ENCODE data around the gene RANBP10. TPM values are rescaled to one million over a fixed set of nuclear protein-coding genes. Genes with fewer than 3 reads are reported as not detected.
A peak's percentile ranks its signal among the peaks of the same experiment; 100 is the strongest.

RANBP10 gene
- total and polyA plus RNA-seq, 2 of the 13 experiments (the other 11 are each of a cell fraction or from before 2014, with no cell fraction given), result 9.2 to 22.7 TPM

- TF ChIP-seq ZNF747 (CRISPR knock-in tag; IDR thresholded peaks at IDR 0.05; ENCODE audit: borderline replicate concordance), result 0 out of 2 replicates have a peak, but pooled peaks have one; percentile 13
- no peak for TF ChIP-seq IKZF4 (CRISPR knock-in tag; IDR thresholded peaks at IDR 0.05; ENCODE audit: borderline replicate concordance, low read depth, not compliant biosample characterization)
- peak; percentile 84 for TF ChIP-seq ZSCAN25 (CRISPR knock-in tag; IDR thresholded peaks at IDR 0.05)
- TF ChIP-seq ARID4A (CRISPR knock-in tag; IDR thresholded peaks at IDR 0.05; ENCODE audit: borderline replicate concordance), result peak; percentile 75
- 0 out of 2 replicates have a peak, but pooled peaks have one; percentile 2 for TF ChIP-seq BRF2 (CRISPR knock-in tag; IDR thresholded peaks at IDR 0.05)
- no peak for TF ChIP-seq PCBP2 (optimal IDR thresholded peaks at IDR 0.05; ENCODE audit: low read depth, low read length, poor library complexity, severe bottlenecking)
- no peak for TF ChIP-seq SCMH1 (CRISPR knock-in tag; IDR thresholded peaks at IDR 0.05; ENCODE audit: borderline replicate concordance)
- no peak for TF ChIP-seq SYNCRIP (IDR thresholded peaks at IDR 0.05; ENCODE audit: insufficient read depth, low read depth, low read length)
- no peak for TF ChIP-seq CBX2 (IDR thresholded peaks at IDR 0.05; ENCODE audit: low read depth, low read length)
- TF ChIP-seq CBX2 (CRISPR knock-in tag; IDR thresholded peaks at IDR 0.05; ENCODE audit: low read depth), result no peak
- no peak for TF ChIP-seq MLLT10 (CRISPR knock-in tag; IDR thresholded peaks at IDR 0.05)
- TF ChIP-seq PAX8 (CRISPR knock-in tag; IDR thresholded peaks at IDR 0.05; ENCODE audit: borderline replicate concordance), result no peak
- TF ChIP-seq REPIN1 (CRISPR knock-in tag; IDR thresholded peaks at IDR 0.05; ENCODE audit: borderline replicate concordance, low read depth), result peak; percentile 3; the same call in 1 of the 2 replicates
- TF ChIP-seq GATAD1 (CRISPR knock-in tag; IDR thresholded peaks at IDR 0.05), result no peak; the same call in 1 of the 2 replicates
These were observed 36.4 kb upstream of the RANBP10 start (continued) for GRCh38 chr16:67842509-67843342.

All from HepG2 (cell line).